SK-N-SH treated with all-trans-retinoic acid at 6 μM for 48 hours (cell line): ENCODE results near the gene MYO1F.
"Not testable (repeated sequence)": the region's sequence is repeated elsewhere in the genome, so short reads cannot be mapped to it uniquely, and the experiment has no call there.

Source experiments
- ATAC-seq: fragments of 200-7000 bp; cut with Tn5 transposase; 3 replicates; pipeline ENCODE4 v1.9.1; 2020; ENCODE audit warnings: mild to moderate bottlenecking, moderate library complexity
- ARNTL ChIP-seq: fragments of 450-650 bp; formaldehyde crosslinking; IDR thresholded peaks from 2 replicates; pipeline ENCODE4 v1.5.0; 2020; ENCODE audit warnings: low read depth, mild to moderate bottlenecking, moderate library complexity, borderline replicate concordance
- BACH2 ChIP-seq: fragments of 250-450 bp; sonication (Bioruptor Pico); IDR thresholded peaks from 2 replicates; pipeline ENCODE4 v1.9.0; 2021; ENCODE audit warnings: mild to moderate bottlenecking, borderline replicate concordance
- ESRRG ChIP-seq: fragments of 250-450 bp; sonication (Bioruptor Pico); IDR thresholded peaks from 2 replicates; pipeline ENCODE4 v1.6.1; 2021; ENCODE audit warnings: mild to moderate bottlenecking
- GLIS3 ChIP-seq: fragments of 250-450 bp; sonication (Bioruptor Pico); IDR thresholded peaks from 2 replicates; pipeline ENCODE4 v1.5.0; 2020; ENCODE audit warnings: mild to moderate bottlenecking, moderate library complexity
- ISL1 ChIP-seq: fragments of 250-450 bp; sonication (Bioruptor Pico); IDR thresholded peaks from 2 replicates; pipeline ENCODE4 v2.1.2; 2022; ENCODE audit warnings: mild to moderate bottlenecking, moderate library complexity
- OSR1 ChIP-seq: fragments of 250-450 bp; sonication (Bioruptor Pico); IDR thresholded peaks from 2 replicates; pipeline ENCODE4 v1.8.0; 2022; ENCODE audit warnings: moderate library complexity, mild to moderate bottlenecking, inconsistent platforms
- PATZ1 ChIP-seq: fragments of 250-450 bp; sonication (Bioruptor Pico); IDR thresholded peaks from 2 replicates; pipeline ENCODE4 v1.8.0; 2020; ENCODE audit warnings: mild to moderate bottlenecking, moderate library complexity, borderline replicate concordance
- PPARA ChIP-seq: fragments of 250-450 bp; sonication (Bioruptor Pico); IDR thresholded peaks from 2 replicates; pipeline ENCODE4 v1.5.0; 2020; ENCODE audit warnings: mild to moderate bottlenecking, borderline replicate concordance
- RARB ChIP-seq: fragments of 250-450 bp; sonication (Bioruptor Pico); IDR thresholded peaks from 2 replicates; pipeline ENCODE4 v1.8.0; 2021; ENCODE audit warnings: mild to moderate bottlenecking, moderate library complexity
- SNAI2 ChIP-seq: fragments of 250-450 bp; sonication (Bioruptor Pico); IDR thresholded peaks from 2 replicates; pipeline ENCODE4 v1.5.0; 2020; ENCODE audit warnings: mild to moderate bottlenecking, moderate library complexity
- TCF4 ChIP-seq: fragments of 250-450 bp; sonication (Bioruptor Pico); IDR thresholded peaks from 2 replicates; pipeline ENCODE4 v1.8.0; 2021; ENCODE audit warnings: mild to moderate bottlenecking, moderate library complexity, borderline replicate concordance
- TOX ChIP-seq: fragments of 250-450 bp; sonication (Bioruptor Pico); IDR thresholded peaks from 2 replicates; pipeline ENCODE4 v1.8.0; 2021; ENCODE audit warnings: mild to moderate bottlenecking, moderate library complexity, borderline replicate concordance
- ZC3H10 ChIP-seq: fragments of 250-450 bp; sonication (Bioruptor Pico); IDR thresholded peaks from 2 replicates; pipeline ENCODE4 v1.5.1; 2021; ENCODE audit warnings: mild to moderate bottlenecking, moderate library complexity
- ZFP30 ChIP-seq: fragments of 450-650 bp; formaldehyde crosslinking; IDR thresholded peaks from 2 replicates; pipeline ENCODE4 v1.5.0; 2022; ENCODE audit warnings: mild to moderate bottlenecking, moderate library complexity
- ZNF565 ChIP-seq: fragments of 450-650 bp; formaldehyde crosslinking; conservative IDR thresholded peaks from 2 replicates; pipeline ENCODE4 v1.5.0; 2020; ENCODE audit warnings: low read depth, mild to moderate bottlenecking, moderate library complexity
- ZNF70 ChIP-seq: fragments of 450-650 bp; formaldehyde crosslinking; IDR thresholded peaks from 2 replicates; pipeline ENCODE4 v1.5.0; 2020; ENCODE audit warnings: mild to moderate bottlenecking, moderate library complexity
- ZNF8 ChIP-seq: fragments of 450-650 bp; formaldehyde crosslinking; IDR thresholded peaks from 2 replicates; pipeline ENCODE4 v1.5.0; 2020; ENCODE audit warnings: mild to moderate bottlenecking, moderate library complexity
- TF ChIP-seq, protein P1 (sequence below): fragments of 250-450 bp; sonication (Bioruptor Pico); IDR thresholded peaks from 2 replicates; pipeline ENCODE4 v1.5.1; 2021; ENCODE audit warnings: mild to moderate bottlenecking, moderate library complexity
- TF ChIP-seq, protein P2 (sequence below): fragments of 250-450 bp; sonication (Bioruptor Pico); IDR thresholded peaks from 2 replicates; pipeline ENCODE4 v1.5.0; 2020; ENCODE audit warnings: mild to moderate bottlenecking, moderate library complexity

MYO1F gene

DNA sequence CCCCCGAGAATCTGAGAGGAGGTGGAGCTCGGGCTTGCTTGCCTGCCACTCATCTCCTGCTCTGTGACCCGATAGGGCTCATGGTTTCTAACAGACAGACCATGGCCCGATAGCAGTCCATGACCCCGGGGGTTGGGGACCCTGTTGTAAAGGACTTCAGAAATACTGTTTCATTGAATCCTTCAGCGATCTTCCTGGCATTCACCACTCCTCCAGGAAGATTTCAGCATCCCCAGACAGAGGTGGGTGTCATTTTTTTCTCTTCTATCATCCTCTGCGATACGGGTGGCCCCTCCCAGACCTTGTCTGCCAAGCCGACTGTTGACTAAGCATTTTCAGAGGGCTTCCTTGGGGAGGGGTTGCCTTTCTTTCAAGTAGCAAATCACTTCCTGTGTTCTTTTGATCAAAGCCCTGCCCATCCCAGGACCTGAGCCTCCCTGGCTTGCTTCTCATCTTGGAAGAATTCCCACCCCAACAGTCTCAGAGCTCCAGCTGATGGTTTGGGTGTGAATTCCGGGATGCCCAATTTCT, 1.7 kb downstream of the MYO1F start (continued):
- no peak for TF ChIP-seq PATZ1 (CRISPR knock-in tag)

GRCh38 chr19:8574619-8574922, 2.7 kb downstream of the MYO1F start:
- ATAC-seq = not testable (repeated sequence)

- no peak for ATAC-seq
- TF ChIP-seq OSR1 (CRISPR knock-in tag) (no peak), ZNF8 (CRISPR knock-in tag) (no peak), ESRRG (CRISPR knock-in tag) (no peak), ZFP30 (CRISPR knock-in tag) (no peak), PPARA (CRISPR knock-in tag) (no peak), ZC3H10 (CRISPR knock-in tag) (no peak)
- TF ChIP-seq, all 23 proteins: peak for 0
These were observed 3.9 kb downstream of the MYO1F start for GRCh38 chr19:8573316-8573715.

- no peak for TF ChIP-seq PATZ1 (CRISPR knock-in tag)
- TF ChIP-seq ARNTL = no peak
- TF ChIP-seq ZNF70 (CRISPR knock-in tag) = no peak
- TF ChIP-seq ZC3H10 (CRISPR knock-in tag) = no peak
- no peak for TF ChIP-seq ZNF565
- TF ChIP-seq RARB (CRISPR knock-in tag) = no peak
- no peak for TF ChIP-seq TOX (CRISPR knock-in tag)
- TF ChIP-seq, protein P1, sequence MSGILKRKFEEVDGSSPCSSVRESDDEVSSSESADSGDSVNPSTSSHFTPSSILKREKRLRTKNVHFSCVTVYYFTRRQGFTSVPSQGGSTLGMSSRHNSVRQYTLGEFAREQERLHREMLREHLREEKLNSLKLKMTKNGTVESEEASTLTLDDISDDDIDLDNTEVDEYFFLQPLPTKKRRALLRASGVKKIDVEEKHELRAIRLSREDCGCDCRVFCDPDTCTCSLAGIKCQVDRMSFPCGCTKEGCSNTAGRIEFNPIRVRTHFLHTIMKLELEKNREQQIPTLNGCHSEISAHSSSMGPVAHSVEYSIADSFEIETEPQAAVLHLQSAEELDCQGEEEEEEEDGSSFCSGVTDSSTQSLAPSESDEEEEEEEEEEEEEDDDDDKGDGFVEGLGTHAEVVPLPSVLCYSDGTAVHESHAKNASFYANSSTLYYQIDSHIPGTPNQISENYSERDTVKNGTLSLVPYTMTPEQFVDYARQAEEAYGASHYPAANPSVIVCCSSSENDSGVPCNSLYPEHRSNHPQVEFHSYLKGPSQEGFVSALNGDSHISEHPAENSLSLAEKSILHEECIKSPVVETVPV = no peak
- TF ChIP-seq SNAI2 (CRISPR knock-in tag) = no peak
- no peak for TF ChIP-seq PPARA (CRISPR knock-in tag)
- no peak for TF ChIP-seq ISL1 (CRISPR knock-in tag)
- TF ChIP-seq ZNF8 (CRISPR knock-in tag) = no peak
- TF ChIP-seq ESRRG (CRISPR knock-in tag) = no peak
- TF ChIP-seq BACH2 (CRISPR knock-in tag) = no peak
- ATAC-seq = peak; percentile 69
These were observed 6.2 kb downstream of the MYO1F start for GRCh38 chr19:8571006-8571411.

- peak; percentile 56; the same call in 2 of the 3 replicates for ATAC-seq
- TF ChIP-seq OSR1 (CRISPR knock-in tag) (no peak), ZNF8 (CRISPR knock-in tag) (no peak), ESRRG (CRISPR knock-in tag) (no peak)
These were observed 8.0 kb downstream of the MYO1F start for GRCh38 chr19:8569066-8569771.

DNA sequence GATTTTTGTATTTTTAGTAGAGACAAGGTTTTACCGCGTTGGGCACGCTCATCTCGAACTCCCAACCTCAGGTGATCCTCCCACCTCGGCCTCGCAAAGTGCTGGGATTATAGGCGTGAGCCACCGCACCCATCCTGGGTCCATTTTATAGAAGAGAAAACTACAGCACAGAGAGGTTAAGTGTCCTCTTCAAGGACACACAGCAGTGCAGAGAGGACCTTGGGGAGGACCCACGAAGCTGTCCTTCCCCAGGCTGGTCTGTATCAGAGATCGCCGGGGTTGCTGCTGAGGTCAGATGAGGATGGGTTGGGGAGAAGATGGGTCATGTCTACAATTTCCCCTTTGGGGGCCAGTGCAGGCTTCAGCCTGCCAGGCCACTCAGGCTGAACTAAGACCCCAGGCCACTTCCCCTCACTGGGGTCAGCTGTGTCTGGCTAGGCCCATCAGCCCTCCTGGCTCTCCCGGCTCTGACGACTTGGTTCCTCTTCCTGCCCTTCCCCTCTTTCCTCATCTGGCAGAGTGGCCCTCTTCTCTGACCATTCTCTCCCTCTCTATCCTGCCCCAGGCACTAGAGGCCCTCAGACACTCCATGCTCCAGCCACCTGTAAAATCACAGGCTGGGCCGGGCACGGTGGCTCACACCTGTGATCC, 9.6 kb downstream of the MYO1F start:
- no peak for ATAC-seq
- TF ChIP-seq PATZ1 (CRISPR knock-in tag) = no peak
- no peak for TF ChIP-seq TCF4 (CRISPR knock-in tag)
- TF ChIP-seq ZC3H10 (CRISPR knock-in tag) = no peak
- TF ChIP-seq, protein P2, sequence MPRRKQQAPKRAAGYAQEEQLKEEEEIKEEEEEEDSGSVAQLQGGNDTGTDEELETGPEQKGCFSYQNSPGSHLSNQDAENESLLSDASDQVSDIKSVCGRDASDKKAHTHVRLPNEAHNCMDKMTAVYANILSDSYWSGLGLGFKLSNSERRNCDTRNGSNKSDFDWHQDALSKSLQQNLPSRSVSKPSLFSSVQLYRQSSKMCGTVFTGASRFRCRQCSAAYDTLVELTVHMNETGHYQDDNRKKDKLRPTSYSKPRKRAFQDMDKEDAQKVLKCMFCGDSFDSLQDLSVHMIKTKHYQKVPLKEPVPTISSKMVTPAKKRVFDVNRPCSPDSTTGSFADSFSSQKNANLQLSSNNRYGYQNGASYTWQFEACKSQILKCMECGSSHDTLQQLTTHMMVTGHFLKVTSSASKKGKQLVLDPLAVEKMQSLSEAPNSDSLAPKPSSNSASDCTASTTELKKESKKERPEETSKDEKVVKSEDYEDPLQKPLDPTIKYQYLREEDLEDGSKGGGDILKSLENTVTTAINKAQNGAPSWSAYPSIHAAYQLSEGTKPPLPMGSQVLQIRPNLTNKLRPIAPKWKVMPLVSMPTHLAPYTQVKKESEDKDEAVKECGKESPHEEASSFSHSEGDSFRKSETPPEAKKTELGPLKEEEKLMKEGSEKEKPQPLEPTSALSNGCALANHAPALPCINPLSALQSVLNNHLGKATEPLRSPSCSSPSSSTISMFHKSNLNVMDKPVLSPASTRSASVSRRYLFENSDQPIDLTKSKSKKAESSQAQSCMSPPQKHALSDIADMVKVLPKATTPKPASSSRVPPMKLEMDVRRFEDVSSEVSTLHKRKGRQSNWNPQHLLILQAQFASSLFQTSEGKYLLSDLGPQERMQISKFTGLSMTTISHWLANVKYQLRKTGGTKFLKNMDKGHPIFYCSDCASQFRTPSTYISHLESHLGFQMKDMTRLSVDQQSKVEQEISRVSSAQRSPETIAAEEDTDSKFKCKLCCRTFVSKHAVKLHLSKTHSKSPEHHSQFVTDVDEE = no peak
- TF ChIP-seq ZFP30 (CRISPR knock-in tag) = no peak
- no peak for TF ChIP-seq ZNF70 (CRISPR knock-in tag)
- TF ChIP-seq GLIS3 (CRISPR knock-in tag) = no peak
- TF ChIP-seq RARB (CRISPR knock-in tag) = no peak
- no peak for TF ChIP-seq TOX (CRISPR knock-in tag)
- no peak for TF ChIP-seq SNAI2 (CRISPR knock-in tag)
- no peak for TF ChIP-seq OSR1 (CRISPR knock-in tag)
- no peak for TF ChIP-seq ZNF565
